ENCODE data around the gene TROAP.
"Not testable (repeated sequence)": the region's sequence is repeated elsewhere in the genome, so short reads cannot be mapped to it uniquely, and the experiment has no call there.

TROAP gene, protein sequence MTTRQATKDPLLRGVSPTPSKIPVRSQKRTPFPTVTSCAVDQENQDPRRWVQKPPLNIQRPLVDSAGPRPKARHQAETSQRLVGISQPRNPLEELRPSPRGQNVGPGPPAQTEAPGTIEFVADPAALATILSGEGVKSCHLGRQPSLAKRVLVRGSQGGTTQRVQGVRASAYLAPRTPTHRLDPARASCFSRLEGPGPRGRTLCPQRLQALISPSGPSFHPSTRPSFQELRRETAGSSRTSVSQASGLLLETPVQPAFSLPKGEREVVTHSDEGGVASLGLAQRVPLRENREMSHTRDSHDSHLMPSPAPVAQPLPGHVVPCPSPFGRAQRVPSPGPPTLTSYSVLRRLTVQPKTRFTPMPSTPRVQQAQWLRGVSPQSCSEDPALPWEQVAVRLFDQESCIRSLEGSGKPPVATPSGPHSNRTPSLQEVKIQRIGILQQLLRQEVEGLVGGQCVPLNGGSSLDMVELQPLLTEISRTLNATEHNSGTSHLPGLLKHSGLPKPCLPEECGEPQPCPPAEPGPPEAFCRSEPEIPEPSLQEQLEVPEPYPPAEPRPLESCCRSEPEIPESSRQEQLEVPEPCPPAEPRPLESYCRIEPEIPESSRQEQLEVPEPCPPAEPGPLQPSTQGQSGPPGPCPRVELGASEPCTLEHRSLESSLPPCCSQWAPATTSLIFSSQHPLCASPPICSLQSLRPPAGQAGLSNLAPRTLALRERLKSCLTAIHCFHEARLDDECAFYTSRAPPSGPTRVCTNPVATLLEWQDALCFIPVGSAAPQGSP

DNA sequence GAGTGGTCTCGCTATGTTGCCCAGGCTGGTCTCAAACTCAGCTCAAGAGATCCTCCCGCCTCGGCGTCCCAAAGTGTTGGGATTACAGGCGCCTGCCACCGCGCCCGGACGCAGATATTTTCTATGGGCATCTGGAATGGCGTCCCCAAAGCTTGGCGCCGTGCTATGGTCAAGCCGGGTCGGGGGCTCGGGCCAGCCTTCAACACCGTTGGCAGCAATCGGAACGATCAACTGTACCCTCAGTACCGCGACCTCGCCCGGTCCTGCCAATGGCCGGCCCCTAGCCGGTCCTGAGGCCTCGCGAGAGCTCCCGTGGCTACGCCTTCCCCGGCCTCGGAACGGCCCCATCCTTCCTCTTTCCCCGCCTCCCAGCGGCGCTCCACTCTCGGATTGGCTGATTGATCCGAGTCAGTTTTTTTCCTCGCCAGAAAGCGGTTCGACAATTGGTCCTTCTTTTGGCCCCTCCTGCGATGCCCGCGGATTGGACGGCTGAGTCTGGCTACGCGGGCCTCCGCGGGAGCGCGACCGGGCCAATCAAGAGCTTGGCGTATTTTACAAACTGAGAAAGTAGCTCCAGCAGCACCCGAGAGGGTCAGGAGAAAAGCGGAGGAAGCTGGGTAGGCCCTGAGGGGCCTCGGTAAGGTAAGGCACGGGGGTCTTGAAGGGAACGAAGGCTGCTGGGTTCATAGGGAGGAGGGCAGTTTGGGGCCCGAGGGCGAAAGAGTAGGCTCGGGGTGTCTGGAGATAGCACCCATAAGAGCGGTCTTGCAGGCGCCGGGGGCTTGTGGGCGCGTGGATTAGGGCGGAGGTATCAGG lies at the start of gene TROAP:
Gene TROAP, plus strand, starts transcription at position 548 of the 816 bp plus-strand sequence. CDS start 354 bp downstream, outside the sequence.
- peak; percentile 99 for DNase-seq

GRCh38 chr12:49273726-49274395 lies 49.2 kb upstream of the TROAP start:
- DNase-seq: no peak

GRCh38 chr12:49274396-49275069 lies 48.5 kb upstream of the TROAP start:
- DNase-seq: no peak

GRCh38 chr12:49276304-49277290 lies 46.5 kb upstream of the TROAP start:
- no peak for DNase-seq

DNA sequence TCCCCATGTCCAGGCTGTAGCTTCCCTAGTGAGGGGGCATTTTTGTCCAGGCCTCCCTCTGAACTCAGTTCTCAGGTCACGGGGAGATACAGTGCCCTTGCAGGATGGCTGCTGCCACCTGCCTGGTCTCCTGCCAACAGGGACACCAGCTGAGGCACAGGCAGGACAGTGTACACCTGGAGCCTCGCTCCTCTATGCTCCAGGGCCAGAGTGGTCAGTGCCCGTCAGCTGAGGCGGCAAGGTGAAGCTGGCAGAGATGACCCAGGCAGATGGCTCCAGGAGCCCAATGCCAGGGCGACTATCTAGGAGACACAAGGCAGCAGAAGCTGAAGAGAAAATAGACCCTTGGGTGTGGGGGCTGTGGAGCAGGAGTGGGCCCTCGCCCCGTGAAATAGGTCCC lies 45.6 kb upstream of the TROAP start:
- no peak for DNase-seq

DNA sequence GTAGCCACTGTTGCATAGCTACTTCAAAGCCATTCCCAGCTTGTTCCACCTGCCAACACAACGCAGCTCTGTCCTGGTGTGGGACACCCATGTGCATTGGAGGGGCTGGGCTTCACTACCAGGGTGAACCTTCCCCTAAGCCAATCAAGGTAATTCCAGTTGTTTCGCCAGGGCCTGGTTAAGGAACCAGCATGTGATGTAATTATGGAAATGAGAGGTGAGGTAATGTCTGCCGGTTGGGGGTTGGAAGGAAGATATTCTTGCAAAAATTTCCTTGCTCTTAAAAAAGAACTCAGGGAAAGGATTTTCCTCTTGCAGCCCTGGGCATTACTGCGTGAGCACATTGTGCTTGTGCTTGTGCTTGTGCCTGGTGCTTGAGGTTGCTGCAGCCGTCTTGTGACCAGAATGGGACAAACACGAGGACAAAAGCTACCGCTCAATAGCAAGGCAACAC lies 43.3 kb upstream of the TROAP start:
- peak; percentile 72 for DNase-seq

- not testable (repeated sequence) for DNase-seq
Measured at GRCh38 chr12:49280545-49280944, 42.5 kb upstream of the TROAP start.

- no peak for DNase-seq
Measured at GRCh38 chr12:49282302-49282701, 40.8 kb upstream of the TROAP start.

DNA sequence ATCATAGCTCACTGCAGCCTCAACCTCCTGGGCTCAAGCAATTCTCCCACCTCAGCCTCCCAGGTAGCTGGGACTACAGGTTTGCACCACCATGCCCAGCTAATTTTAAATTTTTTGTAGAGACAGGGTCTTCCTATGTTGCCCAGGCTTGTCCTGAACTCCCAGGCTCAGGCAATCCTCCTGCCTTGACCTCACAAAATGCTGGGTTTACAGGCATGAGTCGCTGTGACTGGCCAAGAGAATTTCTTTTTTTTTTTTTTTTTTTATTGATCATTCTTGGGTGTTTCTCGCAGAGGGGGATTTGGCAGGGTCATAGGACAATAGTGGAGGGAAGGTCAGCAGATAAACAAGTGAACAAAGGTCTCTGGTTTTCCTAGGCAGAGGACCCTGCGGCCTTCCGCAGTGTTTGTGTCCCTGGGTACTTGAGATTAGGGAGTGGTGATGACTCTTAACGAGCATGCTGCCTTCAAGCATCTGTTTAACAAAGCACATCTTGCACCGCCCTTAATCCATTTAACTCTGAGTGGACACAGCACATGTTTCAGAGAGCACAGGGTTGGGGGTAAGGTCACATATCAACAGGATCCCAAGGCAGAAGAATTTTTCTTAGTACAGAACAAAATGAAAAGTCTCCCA lies 40.2 kb upstream of the TROAP start:
- not testable (repeated sequence) for DNase-seq

DNA sequence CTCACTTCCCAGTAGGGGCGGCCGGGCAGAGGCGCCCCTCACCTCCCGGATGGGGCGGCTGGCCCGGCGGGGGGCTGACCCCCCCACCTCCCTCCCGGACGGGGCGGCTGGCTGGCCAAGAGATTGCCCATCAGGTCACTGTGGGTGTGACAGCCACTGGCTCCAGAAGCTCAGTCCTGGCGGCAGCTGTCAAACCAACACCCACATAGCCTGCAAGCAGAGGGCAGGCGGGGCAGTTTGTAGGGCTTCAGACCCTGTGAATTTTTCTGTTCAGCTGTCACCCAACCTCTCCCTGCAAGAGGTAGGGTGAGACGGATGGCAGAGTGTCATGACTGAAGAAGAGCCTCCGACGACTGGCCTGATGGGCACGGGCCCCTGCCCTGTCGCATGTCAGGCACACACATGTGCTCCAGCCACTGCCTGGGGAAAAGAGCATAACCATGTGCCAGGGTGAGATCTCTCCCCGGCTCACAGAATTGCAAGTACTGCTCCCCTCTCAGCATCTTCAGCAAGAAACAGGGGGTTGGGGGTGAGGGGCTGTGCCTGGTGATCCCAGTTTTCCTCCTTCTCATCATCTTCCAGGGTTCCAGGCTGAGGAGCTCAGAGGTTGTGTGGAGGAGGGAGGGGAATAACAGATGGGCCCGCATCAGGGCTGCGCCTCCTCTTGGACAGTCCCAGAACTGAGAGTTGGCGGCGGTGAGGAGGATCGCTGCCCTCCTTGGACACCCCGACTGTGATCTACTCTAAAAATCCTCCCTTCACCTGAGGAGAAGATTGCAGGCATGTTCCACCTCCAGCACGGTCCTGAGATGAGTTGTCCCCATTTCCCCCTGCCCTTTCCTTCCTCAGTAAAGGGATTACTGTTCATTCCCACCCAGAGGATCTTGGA lies 39.3 kb upstream of the TROAP start:
- no peak for DNase-seq

- DNase-seq: no peak
Measured at GRCh38 chr12:49284672-49285071, 38.4 kb upstream of the TROAP start.

- DNase-seq: no peak
Measured at GRCh38 chr12:49287876-49288275, 35.2 kb upstream of the TROAP start.

DNA sequence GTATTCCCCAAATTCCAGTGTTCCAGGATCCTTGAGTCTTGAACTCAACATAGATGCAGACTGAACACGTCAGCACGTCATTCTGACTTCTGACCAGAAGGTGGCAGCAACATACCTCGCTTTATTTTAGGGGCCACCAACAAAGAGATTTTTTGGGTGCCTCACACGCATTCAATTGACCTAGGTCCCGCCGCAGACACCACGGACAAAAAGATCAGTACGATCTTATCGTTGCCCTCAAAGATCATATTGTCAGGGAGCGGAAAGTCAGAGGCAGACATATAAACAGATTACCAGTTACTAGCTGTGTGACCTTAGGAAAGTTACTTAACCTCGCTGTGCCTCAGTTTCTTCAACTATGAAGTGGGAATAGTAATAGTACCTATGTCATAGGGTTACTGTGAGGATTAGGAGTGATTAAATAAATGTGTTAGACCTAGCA lies 34.6 kb upstream of the TROAP start:
- DNase-seq: peak; percentile 58

GRCh38 chr12:49288922-49289555 lies 34.0 kb upstream of the TROAP start:
- no peak for DNase-seq

DNA sequence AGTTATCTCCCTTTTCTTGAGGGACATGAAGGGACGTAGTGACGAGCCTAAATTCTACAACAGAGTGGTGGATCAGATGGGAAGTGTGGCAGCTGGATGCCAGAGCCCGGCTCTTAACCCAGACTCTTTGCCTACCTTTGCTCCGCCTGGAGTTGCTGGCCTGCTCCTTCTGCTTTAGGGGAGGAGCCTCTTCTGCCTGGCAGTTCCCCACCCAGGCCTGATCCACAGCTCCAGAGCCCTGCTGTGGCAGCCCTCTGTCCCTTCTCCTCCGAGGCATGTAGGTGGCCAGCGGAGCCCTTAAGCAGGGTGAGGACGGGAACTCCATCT lies 30.4 kb upstream of the TROAP start:
- peak; percentile 33 for DNase-seq

- peak; percentile 64 for DNase-seq
Measured at GRCh38 chr12:49293056-49293956, 29.7 kb upstream of the TROAP start.

- no peak for DNase-seq
Measured at GRCh38 chr12:49294086-49294803, 28.8 kb upstream of the TROAP start.

Data from NCI-H146 (cell line).